Neural progenitor cell (in vitro differentiated cells): ENCODE data around the gene ZMYND11. TPM values are rescaled to one million over a fixed set of nuclear protein-coding genes. Genes with fewer than 3 reads are reported as not detected.

Experiments used
- DNase-seq: peaks from one replicate; pipeline ENCODE4 v3.0.0-alpha.2; 2016; ENCODE audit warnings: low spot score
- H2AFZ ChIP-seq: fragments of 200-600 bp; sonication (generic); replicated peaks from 2 replicates; pipeline ENCODE4 v1.6.1; 2016; ENCODE audit warnings: antibody characterized with exemption
- H3F3A ChIP-seq: fragments of 200-600 bp; sonication (generic); 2 replicates; pipeline ENCODE4 v1.6.1; 2016; ENCODE audit warnings: antibody characterized with exemption, low read depth
- H3K27ac ChIP-seq: fragments of 200-600 bp; sonication (generic); 2 replicates; pipeline ENCODE4 v1.5.1; 2016; ENCODE audit warnings: mild to moderate bottlenecking
- H3K27me3 ChIP-seq: fragments of 200-600 bp; sonication (generic); 2 replicates; pipeline ENCODE4 v1.6.1; 2016; ENCODE audit warnings: mild to moderate bottlenecking, moderate library complexity
- H3K36me3 ChIP-seq: fragments of 200-600 bp; sonication (generic); 2 replicates; pipeline ENCODE4 v1.5.1; 2016
- H3K4me1 ChIP-seq: fragments of 200-600 bp; sonication (generic); 2 replicates; pipeline ENCODE4 v1.6.1; 2016; ENCODE audit warnings: mixed run types
- H3K4me2 ChIP-seq: fragments of 200-600 bp; sonication (generic); 2 replicates; pipeline ENCODE4 v1.6.1; 2016
- H3K4me3 ChIP-seq: fragments of 200-600 bp; sonication (generic); 2 replicates; pipeline ENCODE4 v1.5.1; 2016
- H3K79me2 ChIP-seq: fragments of 200-600 bp; sonication (generic); 2 replicates; pipeline ENCODE4 v1.6.1; 2016; ENCODE audit warnings: low read depth
- H3K9ac ChIP-seq: fragments of 200-600 bp; sonication (generic); 2 replicates; pipeline ENCODE4 v1.6.1; 2016
- H3K9me3 ChIP-seq: fragments of 200-600 bp; sonication (generic); 2 replicates; pipeline ENCODE4 v1.5.1; 2016; ENCODE audit warnings: low read depth
- H4K20me1 ChIP-seq: fragments of 200-600 bp; sonication (generic); 2 replicates; pipeline ENCODE4 v1.6.1; 2016; ENCODE audit warnings: low read depth
- H3K27ac Mint-ChIP-seq: 3 replicates; pipeline ENCODE4 v1.8.0; 2021; ENCODE audit warnings: mixed read lengths
- H3K27me3 Mint-ChIP-seq: 2 replicates; pipeline ENCODE4 v1.8.0; 2022; ENCODE audit warnings: low read depth, mild to moderate bottlenecking, inconsistent platforms, moderate library complexity, mixed read lengths; ENCODE audit not compliant: insufficient read depth
- H3K36me3 Mint-ChIP-seq: 3 replicates; pipeline ENCODE4 v1.8.0; 2021; ENCODE audit warnings: mixed read lengths
- H3K4me1 Mint-ChIP-seq: 3 replicates; pipeline ENCODE4 v1.8.0; 2021; ENCODE audit warnings: mixed read lengths
- H3K4me3 Mint-ChIP-seq: 3 replicates; pipeline ENCODE4 v1.8.0; 2021; ENCODE audit warnings: mild to moderate bottlenecking, moderate library complexity, mixed read lengths
- H3K9me3 Mint-ChIP-seq: 3 replicates; pipeline ENCODE4 v1.8.0; 2020; ENCODE audit warnings: mixed read lengths
- CTCF ChIP-seq: fragments of 200-600 bp; sonication (generic); IDR thresholded peaks from 2 replicates; pipeline ENCODE4 v1.5.1; 2017; ENCODE audit warnings: antibody characterized with exemption, mild to moderate bottlenecking
- EZH2 ChIP-seq: fragments of 200-600 bp; sonication (generic); IDR thresholded peaks from 2 replicates; pipeline ENCODE4 v1.6.1; 2017; ENCODE audit warnings: antibody characterized with exemption, mild to moderate bottlenecking, moderate library complexity
- EZH2phosphoT487 ChIP-seq: fragments of 200-600 bp; sonication (generic); IDR thresholded peaks from 2 replicates; pipeline ENCODE4 v1.6.1; 2017; ENCODE audit warnings: antibody characterized with exemption
- total RNA-seq: library from RNA; depleted of rRNA; stranded (reverse); fragments of >200 nt; gene quantifications from 2 replicates; pipeline ENCODE4 v1.2.3, GENCODE V29; 2015; ENCODE audit warnings: low replicate concordance

The ZMYND11 gene
- total RNA-seq, 1 donor from 2014 or later = 59.5 TPM

- no peaks in the 10 kb centered on the region for H3K9me3 ChIP-seq
- H3K9ac ChIP-seq = no peak overlapping the region
- no peak for DNase-seq
- H3K4me1 Mint-ChIP-seq = no peaks in the 10 kb centered on the region
- no peaks in the 10 kb centered on the region for H3F3A ChIP-seq
- H3K27me3 Mint-ChIP-seq = no peaks in the 10 kb centered on the region
- H3K4me3 ChIP-seq = no peak overlapping the region
- no peaks in the 10 kb centered on the region for H3K27me3 ChIP-seq
- H3K4me1 ChIP-seq = no peaks in the 10 kb centered on the region
- no peak overlapping the region for H2AFZ ChIP-seq
- H3K79me2 ChIP-seq = peaks cover 43% of the 10 kb centered on the region
- peaks cover 29% of the 10 kb centered on the region for H3K36me3 Mint-ChIP-seq
- no peaks in the 10 kb centered on the region for H3K9me3 Mint-ChIP-seq
- peaks cover 13% of the 10 kb centered on the region for H3K36me3 ChIP-seq
- TF ChIP-seq EZH2 = no peak
- no peak for TF ChIP-seq CTCF
- no peak for TF ChIP-seq EZH2phosphoT487
- no peak overlapping the region for H3K4me3 Mint-ChIP-seq
- H3K4me2 ChIP-seq = no peak overlapping the region
- H3K27ac ChIP-seq = no peak overlapping the region
- no peak overlapping the region for H3K27ac Mint-ChIP-seq
- peaks cover 23% of the 10 kb centered on the region for H4K20me1 ChIP-seq
These were observed 43.5 kb downstream of the ZMYND11 start for GRCh38 chr10:178723-179122.

GRCh38 chr10:182441-183201, 47.4 kb downstream of the ZMYND11 start:
- peaks cover 48% of the 10 kb centered on the region for H3K36me3 Mint-ChIP-seq
- no peaks in the 10 kb centered on the region for H3K4me1 Mint-ChIP-seq
- H3K27ac Mint-ChIP-seq = no peak overlapping the region
- Histone ChIP-seq H2AFZ (no peak overlapping the region), H3K79me2 (peaks cover 33% of the 10 kb centered on the region), H3K4me1 (no peaks in the 10 kb centered on the region), H3K4me3 (no peak overlapping the region), H3K27me3 (no peaks in the 10 kb centered on the region), H3F3A (no peaks in the 10 kb centered on the region), H3K27ac (no peak overlapping the region), H4K20me1 (peaks cover 13% of the 10 kb centered on the region), H3K36me3 (peaks cover 21% of the 10 kb centered on the region), H3K4me2 (no peak overlapping the region), H3K9me3 (no peaks in the 10 kb centered on the region), H3K9ac (no peak overlapping the region)
- no peaks in the 10 kb centered on the region for H3K27me3 Mint-ChIP-seq
- H3K9me3 Mint-ChIP-seq = peaks cover 11% of the 10 kb centered on the region
- H3K4me3 Mint-ChIP-seq = no peak overlapping the region
- TF ChIP-seq CTCF = no peak
- TF ChIP-seq EZH2 = no peak
- TF ChIP-seq EZH2phosphoT487 = no peak
- DNase-seq = no peak

- H3K27me3 ChIP-seq = no peaks in the 10 kb centered on the region
- H2AFZ ChIP-seq = no peak overlapping the region
- TF ChIP-seq CTCF (no peak), EZH2phosphoT487 (no peak), EZH2 (no peak)
- H3K36me3 ChIP-seq = peaks cover 21% of the 10 kb centered on the region
- H3F3A ChIP-seq = no peaks in the 10 kb centered on the region
- peaks cover 53% of the 10 kb centered on the region for H3K36me3 Mint-ChIP-seq
- H3K27me3 Mint-ChIP-seq = no peaks in the 10 kb centered on the region
- H3K4me3 ChIP-seq = no peak overlapping the region
- H3K4me1 ChIP-seq = no peaks in the 10 kb centered on the region
- H3K4me1 Mint-ChIP-seq = no peaks in the 10 kb centered on the region
- H3K4me2 ChIP-seq = no peak overlapping the region
- no peak overlapping the region for H3K9ac ChIP-seq
- H3K27ac ChIP-seq = no peak overlapping the region
- no peak overlapping the region for H3K27ac Mint-ChIP-seq
- H4K20me1 ChIP-seq = peaks cover under 1% of the 10 kb centered on the region
- H3K79me2 ChIP-seq = peaks cover 17% of the 10 kb centered on the region
- DNase-seq = no peak
- H3K4me3 Mint-ChIP-seq = no peak overlapping the region
- H3K9me3 ChIP-seq = no peaks in the 10 kb centered on the region
- peaks cover 11% of the 10 kb centered on the region for H3K9me3 Mint-ChIP-seq
These were observed 48.9 kb downstream of the ZMYND11 start for GRCh38 chr10:184174-184573.
